ENCODE results near the gene KCNMB2.

- TF ChIP-seq, protein P1, sequence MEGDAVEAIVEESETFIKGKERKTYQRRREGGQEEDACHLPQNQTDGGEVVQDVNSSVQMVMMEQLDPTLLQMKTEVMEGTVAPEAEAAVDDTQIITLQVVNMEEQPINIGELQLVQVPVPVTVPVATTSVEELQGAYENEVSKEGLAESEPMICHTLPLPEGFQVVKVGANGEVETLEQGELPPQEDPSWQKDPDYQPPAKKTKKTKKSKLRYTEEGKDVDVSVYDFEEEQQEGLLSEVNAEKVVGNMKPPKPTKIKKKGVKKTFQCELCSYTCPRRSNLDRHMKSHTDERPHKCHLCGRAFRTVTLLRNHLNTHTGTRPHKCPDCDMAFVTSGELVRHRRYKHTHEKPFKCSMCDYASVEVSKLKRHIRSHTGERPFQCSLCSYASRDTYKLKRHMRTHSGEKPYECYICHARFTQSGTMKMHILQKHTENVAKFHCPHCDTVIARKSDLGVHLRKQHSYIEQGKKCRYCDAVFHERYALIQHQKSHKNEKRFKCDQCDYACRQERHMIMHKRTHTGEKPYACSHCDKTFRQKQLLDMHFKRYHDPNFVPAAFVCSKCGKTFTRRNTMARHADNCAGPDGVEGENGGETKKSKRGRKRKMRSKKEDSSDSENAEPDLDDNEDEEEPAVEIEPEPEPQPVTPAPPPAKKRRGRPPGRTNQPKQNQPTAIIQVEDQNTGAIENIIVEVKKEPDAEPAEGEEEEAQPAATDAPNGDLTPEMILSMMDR (IDR thresholded peaks at IDR 0.05; ENCODE audit: poor library complexity) = no peak
- TF ChIP-seq EZH2 (IDR thresholded peaks at IDR 0.05; ENCODE audit: borderline replicate concordance) = no peak
These were observed 268.4 kb downstream of the KCNMB2 start for GRCh38 chr3:178804606-178805005.

Data from hepatocyte (in vitro differentiated cells).